SU-DHL-6 (cell line): Measurements from ENCODE around the gene LRRC10B.

Source experiments
- EZH2phosphoT487 ChIP-seq: fragments of 200-600 bp; sonication (generic), shearing (Covaris generic); conservative IDR thresholded peaks from 2 replicates; pipeline ENCODE4 v1.6.1; 2018; ENCODE audit warnings: mild to moderate bottlenecking, antibody characterized with exemption, low read length, moderate library complexity, mixed read lengths
- TF ChIP-seq, protein P1 (sequence below): fragments of 200-600 bp; sonication (generic); IDR thresholded peaks from one replicate; pipeline ENCODE4 v1.5.1; 2017; ENCODE audit warnings: antibody characterized with exemption, mild to moderate bottlenecking, low read length, moderate library complexity; ENCODE audit not compliant: insufficient read depth, poor library complexity, severe bottlenecking

DNA sequence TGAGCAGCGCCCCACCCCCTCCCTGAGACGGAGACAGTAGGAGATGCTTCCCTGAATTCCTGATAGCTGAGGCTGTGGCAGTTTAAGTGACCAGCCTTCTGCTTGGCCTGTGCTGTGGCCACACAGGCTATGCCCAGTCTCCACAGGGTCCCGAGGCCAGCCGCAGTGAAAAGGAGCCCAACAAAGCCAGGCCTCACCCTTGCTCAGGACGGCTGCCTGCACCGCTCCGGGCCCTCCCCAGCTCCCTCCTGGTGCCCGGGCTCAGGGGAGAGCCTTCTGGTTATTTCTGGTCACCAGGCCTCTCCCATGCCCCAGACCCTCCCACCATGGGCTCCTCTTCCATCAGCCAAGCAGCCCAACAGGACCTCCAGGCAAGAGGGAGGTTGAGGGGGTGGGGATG lies 28.8 kb downstream of the LRRC10B start:
- TF ChIP-seq, protein P1, sequence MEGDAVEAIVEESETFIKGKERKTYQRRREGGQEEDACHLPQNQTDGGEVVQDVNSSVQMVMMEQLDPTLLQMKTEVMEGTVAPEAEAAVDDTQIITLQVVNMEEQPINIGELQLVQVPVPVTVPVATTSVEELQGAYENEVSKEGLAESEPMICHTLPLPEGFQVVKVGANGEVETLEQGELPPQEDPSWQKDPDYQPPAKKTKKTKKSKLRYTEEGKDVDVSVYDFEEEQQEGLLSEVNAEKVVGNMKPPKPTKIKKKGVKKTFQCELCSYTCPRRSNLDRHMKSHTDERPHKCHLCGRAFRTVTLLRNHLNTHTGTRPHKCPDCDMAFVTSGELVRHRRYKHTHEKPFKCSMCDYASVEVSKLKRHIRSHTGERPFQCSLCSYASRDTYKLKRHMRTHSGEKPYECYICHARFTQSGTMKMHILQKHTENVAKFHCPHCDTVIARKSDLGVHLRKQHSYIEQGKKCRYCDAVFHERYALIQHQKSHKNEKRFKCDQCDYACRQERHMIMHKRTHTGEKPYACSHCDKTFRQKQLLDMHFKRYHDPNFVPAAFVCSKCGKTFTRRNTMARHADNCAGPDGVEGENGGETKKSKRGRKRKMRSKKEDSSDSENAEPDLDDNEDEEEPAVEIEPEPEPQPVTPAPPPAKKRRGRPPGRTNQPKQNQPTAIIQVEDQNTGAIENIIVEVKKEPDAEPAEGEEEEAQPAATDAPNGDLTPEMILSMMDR, result no peak
- no peak for TF ChIP-seq EZH2phosphoT487
